ENCODE measurements around the gene MCF2L2. TPM values are rescaled to one million over a fixed set of nuclear protein-coding genes. Genes with fewer than 3 reads are reported as not detected.

MCF2L2 gene
- total RNA-seq, 1 experiment from 2014 or later: 1.7 TPM

DNA sequence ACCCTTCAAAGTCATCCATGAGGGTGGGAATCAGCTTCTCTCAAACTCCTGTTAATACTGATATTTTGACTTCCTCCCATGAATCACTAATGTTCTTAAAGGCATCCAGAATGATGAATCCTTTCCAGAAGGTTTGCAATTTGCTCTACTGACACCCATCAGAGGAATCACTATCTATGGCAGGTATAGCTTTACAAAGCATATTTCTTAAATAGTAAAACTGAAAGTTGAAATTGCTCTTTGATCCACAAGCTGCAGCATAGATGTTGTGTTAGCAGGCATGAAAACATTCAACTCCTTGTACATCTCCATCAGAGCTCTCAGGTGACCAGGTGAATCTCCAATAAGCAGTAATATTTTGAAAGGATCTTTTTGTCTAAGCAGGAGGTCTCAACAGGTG, 109.0 kb downstream of the MCF2L2 start:
- BruUV-seq (replicated peaks): no TSS peak
- peaks cover 43% of the 10 kb centered on the region for H3F3A ChIP-seq (ENCODE audit: insufficient read depth, low read depth)
- no peak overlapping the region for H2AFZ ChIP-seq
- peak overlapping the region; percentile 71 for H3K27ac ChIP-seq
- ChIA-PET POLR2A (ENCODE audit: unreplicated experiment) (no interaction called here), CTCF (no interaction called here)
- peak overlapping the region; percentile 39 for H3K4me2 ChIP-seq
- no peaks in the 10 kb centered on the region for H3K9me3 ChIP-seq (ENCODE audit: insufficient read depth, low read depth)
- DNase-seq: no peak
- H3K36me3 ChIP-seq (ENCODE audit: low read depth): no peaks in the 10 kb centered on the region
- intact Hi-C loops (cut with micrococcal nuclease; ENCODE audit: unreplicated experiment): no loop called here
- H3K9me2 ChIP-seq (ENCODE audit: insufficient read depth): no peaks in the 10 kb centered on the region
- H3K4me1 ChIP-seq (replicated peaks; ENCODE audit: insufficient read depth): peaks cover 57% of the 10 kb centered on the region
- no peaks in the 10 kb centered on the region for H4K20me1 ChIP-seq (ENCODE audit: insufficient read depth)
- H3K27me3 ChIP-seq (ENCODE audit: insufficient read depth, low read depth): no peaks in the 10 kb centered on the region
- H3K4me3 ChIP-seq: no peak overlapping the region
- H3K79me2 ChIP-seq (ENCODE audit: low read depth): no peaks in the 10 kb centered on the region
- TF ChIP-seq EZH2 (IDR thresholded peaks at IDR 0.05; ENCODE audit: low read depth): no peak
- TF ChIP-seq, protein P1, sequence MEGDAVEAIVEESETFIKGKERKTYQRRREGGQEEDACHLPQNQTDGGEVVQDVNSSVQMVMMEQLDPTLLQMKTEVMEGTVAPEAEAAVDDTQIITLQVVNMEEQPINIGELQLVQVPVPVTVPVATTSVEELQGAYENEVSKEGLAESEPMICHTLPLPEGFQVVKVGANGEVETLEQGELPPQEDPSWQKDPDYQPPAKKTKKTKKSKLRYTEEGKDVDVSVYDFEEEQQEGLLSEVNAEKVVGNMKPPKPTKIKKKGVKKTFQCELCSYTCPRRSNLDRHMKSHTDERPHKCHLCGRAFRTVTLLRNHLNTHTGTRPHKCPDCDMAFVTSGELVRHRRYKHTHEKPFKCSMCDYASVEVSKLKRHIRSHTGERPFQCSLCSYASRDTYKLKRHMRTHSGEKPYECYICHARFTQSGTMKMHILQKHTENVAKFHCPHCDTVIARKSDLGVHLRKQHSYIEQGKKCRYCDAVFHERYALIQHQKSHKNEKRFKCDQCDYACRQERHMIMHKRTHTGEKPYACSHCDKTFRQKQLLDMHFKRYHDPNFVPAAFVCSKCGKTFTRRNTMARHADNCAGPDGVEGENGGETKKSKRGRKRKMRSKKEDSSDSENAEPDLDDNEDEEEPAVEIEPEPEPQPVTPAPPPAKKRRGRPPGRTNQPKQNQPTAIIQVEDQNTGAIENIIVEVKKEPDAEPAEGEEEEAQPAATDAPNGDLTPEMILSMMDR (conservative IDR thresholded peaks at IDR 0.05): no peak

DNA sequence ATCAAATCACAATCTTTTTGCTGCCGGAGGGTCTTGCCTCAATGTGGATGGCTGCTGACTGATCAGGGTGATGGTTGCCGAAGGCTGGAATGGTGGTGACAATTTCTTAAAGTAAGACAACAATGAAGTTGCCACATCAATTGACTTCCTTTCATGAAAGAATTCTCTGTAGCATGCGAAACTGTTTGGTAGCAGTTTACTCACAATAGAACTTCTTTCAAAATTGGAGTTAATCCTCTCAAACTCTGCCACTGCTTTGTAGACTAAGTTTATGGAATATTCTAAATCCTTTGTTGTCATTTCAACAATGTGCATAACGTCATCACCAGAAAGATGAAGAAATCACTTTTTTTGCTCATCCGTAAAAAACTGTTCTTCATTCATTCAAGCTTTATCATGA, 109.5 kb downstream of the MCF2L2 start:
- POLR2A ChIA-PET (ENCODE audit: unreplicated experiment): no interaction called here
- peaks cover 40% of the 10 kb centered on the region for H3F3A ChIP-seq (ENCODE audit: insufficient read depth, low read depth)
- intact Hi-C loops (cut with micrococcal nuclease; ENCODE audit: unreplicated experiment): no loop called here

DNA sequence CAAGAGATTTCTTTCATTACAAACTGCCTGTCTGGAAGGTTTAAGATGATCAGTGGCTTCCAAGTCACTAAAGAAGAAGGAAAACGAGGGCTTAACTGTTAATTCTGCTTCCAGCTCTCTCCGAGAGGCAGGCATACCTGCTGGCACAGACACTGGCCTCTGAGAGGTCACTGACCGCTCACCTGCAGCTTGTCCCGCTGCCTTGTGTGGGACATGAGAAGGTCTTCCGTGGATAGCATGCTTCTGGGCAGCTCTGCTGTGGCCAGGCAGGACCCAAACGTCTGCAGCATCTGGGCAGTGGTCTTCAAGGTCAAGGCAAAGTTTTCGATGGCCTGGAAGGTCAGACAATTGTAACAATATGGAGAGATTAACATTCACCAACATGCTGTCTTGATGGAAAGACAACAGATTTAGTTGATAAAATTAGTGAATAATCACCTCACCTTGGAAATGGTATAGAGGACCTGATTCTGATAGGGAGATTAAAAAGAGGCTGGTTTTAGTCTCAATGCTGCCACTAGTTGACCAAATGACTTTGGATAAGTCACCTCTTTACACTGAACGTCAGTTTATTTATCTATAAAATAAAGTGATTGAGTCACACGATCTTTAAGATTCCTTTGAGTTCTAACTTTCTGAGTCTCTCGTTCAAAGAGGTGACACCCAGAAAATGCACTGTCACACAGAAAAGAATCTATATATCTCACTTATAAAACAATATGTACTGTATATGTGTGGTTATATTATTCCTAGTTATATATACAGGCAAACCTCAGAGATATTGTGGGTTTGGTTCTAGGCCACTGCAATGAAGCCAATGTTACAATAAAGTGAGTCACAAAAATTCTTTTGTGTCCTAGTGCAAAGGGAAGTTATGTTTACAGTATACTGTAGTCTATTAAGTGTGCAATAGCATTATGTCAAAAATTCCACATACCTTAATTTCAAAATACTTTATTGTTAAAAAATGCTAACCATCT, 110.2 kb downstream of the MCF2L2 start:
- ChIA-PET CTCF (no interaction called here), POLR2A (ENCODE audit: unreplicated experiment) (no interaction called here)
- no peaks in the 10 kb centered on the region for H4K20me1 ChIP-seq (ENCODE audit: insufficient read depth)
- peaks cover 39% of the 10 kb centered on the region for H3F3A ChIP-seq (ENCODE audit: insufficient read depth, low read depth)
- no peak overlapping the region for H2AFZ ChIP-seq
- intact Hi-C loops (cut with micrococcal nuclease; ENCODE audit: unreplicated experiment): no loop called here
- peak overlapping the region; percentile 71 for H3K27ac ChIP-seq
- no peaks in the 10 kb centered on the region for H3K9me2 ChIP-seq (ENCODE audit: insufficient read depth)
- peaks cover 55% of the 10 kb centered on the region for H3K4me1 ChIP-seq (replicated peaks; ENCODE audit: insufficient read depth)
- no TSS peak for BruUV-seq (replicated peaks)
- no peaks in the 10 kb centered on the region for H3K9me3 ChIP-seq (ENCODE audit: insufficient read depth, low read depth)
- H3K4me3 ChIP-seq: no peak overlapping the region
- no peaks in the 10 kb centered on the region for H3K36me3 ChIP-seq (ENCODE audit: low read depth)
- DNase-seq: peak in 1 of 2 experiments; percentile 84
- H3K79me2 ChIP-seq (ENCODE audit: low read depth): no peaks in the 10 kb centered on the region
- H3K4me2 ChIP-seq: peak overlapping the region; percentile 39
- TF ChIP-seq, protein P1 (conservative IDR thresholded peaks at IDR 0.05): no peak
- no peak for TF ChIP-seq EZH2 (IDR thresholded peaks at IDR 0.05; ENCODE audit: low read depth)
- H3K27me3 ChIP-seq (ENCODE audit: insufficient read depth, low read depth): no peaks in the 10 kb centered on the region

More for the DNA sequence above, 109.5 kb downstream of the MCF2L2 start:
- peak overlapping the region; percentile 39 for H3K4me2 ChIP-seq
- H3K36me3 ChIP-seq (ENCODE audit: low read depth): no peaks in the 10 kb centered on the region
- H3K4me3 ChIP-seq: no peak overlapping the region
- no peaks in the 10 kb centered on the region for H3K9me2 ChIP-seq (ENCODE audit: insufficient read depth)
- peak overlapping the region; percentile 71 for H3K27ac ChIP-seq
- no peaks in the 10 kb centered on the region for H3K9me3 ChIP-seq (ENCODE audit: insufficient read depth, low read depth)
- H2AFZ ChIP-seq: no peak overlapping the region
- CTCF ChIA-PET: no interaction called here
- no peaks in the 10 kb centered on the region for H4K20me1 ChIP-seq (ENCODE audit: insufficient read depth)
- BruUV-seq (replicated peaks): no TSS peak
- DNase-seq: peak in 1 of 2 experiments; percentile 62
- H3K27me3 ChIP-seq (ENCODE audit: insufficient read depth, low read depth): no peaks in the 10 kb centered on the region
- H3K4me1 ChIP-seq (replicated peaks; ENCODE audit: insufficient read depth): peaks cover 58% of the 10 kb centered on the region
- TF ChIP-seq, protein P1 (conservative IDR thresholded peaks at IDR 0.05): no peak
- no peak for TF ChIP-seq EZH2 (IDR thresholded peaks at IDR 0.05; ENCODE audit: low read depth)
- no peaks in the 10 kb centered on the region for H3K79me2 ChIP-seq (ENCODE audit: low read depth)
